Neural cell (in vitro differentiated cells): ENCODE measurements around the gene IL19. TPM values are rescaled to one million over a fixed set of nuclear protein-coding genes. Genes with fewer than 3 reads are reported as not detected.

Experiments used
- H2AFZ ChIP-seq: fragments of 200-600, 300-800 bp; sonication (generic), shearing (Covaris generic); 2 replicates; pipeline ENCODE4 v1.6.0; 2014; ENCODE audit warnings: low read depth, mild to moderate bottlenecking, antibody characterized with exemption, low read length, moderate library complexity
- H3F3A ChIP-seq: fragments of 200-600 bp; shearing (Covaris generic); 2 replicates; pipeline ENCODE4 v1.6.1; 2016; ENCODE audit warnings: mild to moderate bottlenecking, moderate library complexity, mixed read lengths, antibody characterized with exemption, low read length; ENCODE audit not compliant: insufficient read depth, poor library complexity, severe bottlenecking
- H3K27ac ChIP-seq: fragments of 200-600, 300-800 bp; sonication (generic), shearing (Covaris generic); 2 replicates; pipeline ENCODE4 v1.5.1; 2014; ENCODE audit warnings: mild to moderate bottlenecking, low read length, moderate library complexity
- H3K27me3 ChIP-seq: fragments of 300-800, 200-600 bp; sonication (generic), shearing (Covaris generic); 2 replicates; pipeline ENCODE4 v1.6.0; 2014; ENCODE audit warnings: mild to moderate bottlenecking, low read depth, low read length, moderate library complexity; ENCODE audit not compliant: insufficient read depth
- H3K36me3 ChIP-seq: fragments of 300-800, 200-600 bp; sonication (generic), shearing (Covaris generic); 2 replicates; pipeline ENCODE4 v1.5.1; 2014; ENCODE audit warnings: mild to moderate bottlenecking, antibody characterized with exemption, low read length, moderate library complexity; ENCODE audit not compliant: insufficient read depth
- H3K4me2 ChIP-seq: fragments of 300-800, 200-600 bp; sonication (generic), shearing (Covaris generic); 2 replicates; pipeline ENCODE4 v1.6.0; 2014; ENCODE audit warnings: mild to moderate bottlenecking, low read length
- H3K4me3 ChIP-seq: fragments of 300-800, 200-600 bp; sonication (generic), shearing (Covaris generic); 2 replicates; pipeline ENCODE4 v1.5.1; 2014; ENCODE audit warnings: mild to moderate bottlenecking, low read length, moderate library complexity
- H3K79me2 ChIP-seq: fragments of 200-600 bp; shearing (Covaris generic); replicated peaks from 2 replicates; pipeline ENCODE4 v1.6.0; 2014; ENCODE audit warnings: mild to moderate bottlenecking, low read length, moderate library complexity; ENCODE audit not compliant: insufficient read depth
- H3K9ac ChIP-seq: fragments of 300-800, 200-600 bp; sonication (generic), shearing (Covaris generic); 2 replicates; pipeline ENCODE4 v1.6.1; 2016; ENCODE audit warnings: mild to moderate bottlenecking, low read length, mixed read lengths
- H3K9me2 ChIP-seq: fragments of 200-600 bp; shearing (Covaris generic); 2 replicates; pipeline ENCODE4 v1.6.1; 2016; ENCODE audit warnings: mild to moderate bottlenecking, low read length, mixed read lengths; ENCODE audit not compliant: insufficient read depth
- H3K9me3 ChIP-seq: fragments of 200-600, 300-800 bp; sonication (generic), shearing (Covaris generic); 2 replicates; pipeline ENCODE4 v1.6.1; 2016; ENCODE audit warnings: mild to moderate bottlenecking, mixed run types, low read length, moderate library complexity, mixed read lengths
- H4K20me1 ChIP-seq: fragments of 200-600 bp; shearing (Covaris generic); 2 replicates; pipeline ENCODE4 v1.6.1; 2016; ENCODE audit warnings: mild to moderate bottlenecking, mixed run types; ENCODE audit not compliant: insufficient read depth
- CTCF ChIP-seq: fragments of 450-650 bp; IDR thresholded peaks from 2 replicates; pipeline ENCODE4 v1.5.1; 2014; ENCODE audit warnings: antibody characterized with exemption, mild to moderate bottlenecking, moderate library complexity; ENCODE audit not compliant: poor library complexity, severe bottlenecking
- EP300 ChIP-seq: fragments of 450-650 bp; conservative IDR thresholded peaks from 2 replicates; pipeline ENCODE4 v1.6.1; 2014; ENCODE audit warnings: antibody characterized with exemption, mild to moderate bottlenecking, moderate library complexity; ENCODE audit not compliant: poor library complexity, severe bottlenecking
- EZH2 ChIP-seq: fragments of 200-600, 300-800 bp; shearing (Covaris generic), sonication (generic); IDR thresholded peaks from 2 replicates; pipeline ENCODE4 v1.6.1; 2014; ENCODE audit warnings: antibody characterized with exemption, low read length, borderline replicate concordance, mild to moderate bottlenecking; ENCODE audit not compliant: insufficient read depth, poor library complexity, severe bottlenecking
- POLR2AphosphoS5 ChIP-seq: IDR thresholded peaks from 2 replicates; pipeline ENCODE4 v1.6.1; 2012
- RAD21 ChIP-seq: fragments of 450-650 bp; conservative IDR thresholded peaks from 2 replicates; pipeline ENCODE4 v1.6.1; 2014; ENCODE audit warnings: antibody characterized with exemption, mild to moderate bottlenecking, moderate library complexity
- REST ChIP-seq: IDR thresholded peaks from 2 replicates; pipeline ENCODE4 v1.6.1; 2012; ENCODE audit warnings: borderline replicate concordance
- SMC3 ChIP-seq: fragments of 450-650 bp; conservative IDR thresholded peaks from 2 replicates; pipeline ENCODE4 v1.6.1; 2014; ENCODE audit warnings: antibody characterized with exemption, mild to moderate bottlenecking, moderate library complexity; ENCODE audit not compliant: poor library complexity
- TAF1 ChIP-seq: IDR thresholded peaks from 2 replicates; pipeline ENCODE4 v1.6.1; 2012; ENCODE audit warnings: low read depth
- polyA plus RNA-seq: library from polyadenylated mRNA; depleted of rRNA; stranded (reverse); fragments of >200 nt; gene quantifications from 2 replicates; pipeline ENCODE4 v1.2.3, GENCODE V29; 2014

The IL19 gene
- polyA plus RNA-seq, 1 donor from 2014 or later: not detected

- Histone ChIP-seq H3K36me3 (no peaks in the 10 kb centered on the region), H3K9ac (no peak overlapping the region), H3F3A (no peaks in the 10 kb centered on the region), H3K9me2 (no peaks in the 10 kb centered on the region), H3K79me2 (no peaks in the 10 kb centered on the region), H3K4me3 (no peak overlapping the region), H3K27me3 (no peaks in the 10 kb centered on the region), H4K20me1 (no peaks in the 10 kb centered on the region), H3K4me2 (no peak overlapping the region), H2AFZ (no peak overlapping the region), H3K9me3 (no peaks in the 10 kb centered on the region), H3K27ac (no peak overlapping the region)
- no peak for TF ChIP-seq EZH2
- no peak for TF ChIP-seq REST
- TF ChIP-seq SMC3: no peak
- TF ChIP-seq EP300: no peak
- no peak for TF ChIP-seq CTCF
Measured at GRCh38 chr1:206785182-206785765, 14.7 kb downstream of the IL19 start.

GRCh38 chr1:206786212-206786886, 15.8 kb downstream of the IL19 start:
- Histone ChIP-seq H3K4me2 (no peak overlapping the region), H3F3A (no peaks in the 10 kb centered on the region), H3K27me3 (no peaks in the 10 kb centered on the region), H3K9ac (no peak overlapping the region), H3K27ac (no peak overlapping the region), H3K36me3 (no peaks in the 10 kb centered on the region), H4K20me1 (no peaks in the 10 kb centered on the region), H3K9me2 (no peaks in the 10 kb centered on the region), H2AFZ (no peak overlapping the region), H3K4me3 (no peak overlapping the region), H3K79me2 (no peaks in the 10 kb centered on the region), H3K9me3 (no peaks in the 10 kb centered on the region)
- no peak for TF ChIP-seq EZH2
- TF ChIP-seq REST: no peak
- no peak for TF ChIP-seq TAF1
- TF ChIP-seq RAD21: no peak
- no peak for TF ChIP-seq POLR2AphosphoS5
